ENCODE measurements around the gene GTPBP8.

The GTPBP8 gene

GRCh38 chr3:112974178-112974517 is 16.6 kb upstream of the GTPBP8 start:
- no peak overlapping the region for H3K27ac Mint-ChIP-seq
- H3K4me1 Mint-ChIP-seq, result no peaks in the 10 kb centered on the region
- TF ChIP-seq CTCF (IDR thresholded peaks at IDR 0.05; ENCODE audit: unreplicated experiment in 3 of 3), result no peak
- H3K36me3 Mint-ChIP-seq (ENCODE audit: low read depth), result no peaks in the 10 kb centered on the region
- H3K9me3 Mint-ChIP-seq, result no peaks in the 10 kb centered on the region
- H3K4me3 Mint-ChIP-seq, result no peak overlapping the region
- H3K27me3 Mint-ChIP-seq (ENCODE audit: low read depth), result peaks cover 4% of the 10 kb centered on the region

- peaks cover 4% of the 10 kb centered on the region for H3K27me3 Mint-ChIP-seq (ENCODE audit: low read depth)
- H3K36me3 Mint-ChIP-seq (ENCODE audit: low read depth), result no peaks in the 10 kb centered on the region
- H3K4me3 Mint-ChIP-seq, result no peak within 1 kb of the TSS
- no peaks in the 10 kb centered on the region for H3K9me3 Mint-ChIP-seq
- TF ChIP-seq CTCF (IDR thresholded peaks at IDR 0.05; ENCODE audit: unreplicated experiment in 3 of 3), result no peak
- no peak within 1 kb of the TSS for H3K27ac Mint-ChIP-seq
- no peaks in the 10 kb centered on the region for H3K4me1 Mint-ChIP-seq
Measured at GRCh38 chr3:112974894-112975293, 15.9 kb upstream of the GTPBP8 start, which contains the start of gene CD200R1. CD200R1 (minus strand) TSS chr3:112975103; CDS start chr3:112974857, 246 bp downstream.

GRCh38 chr3:112976001-112976400 is 14.8 kb upstream of the GTPBP8 start:
- peaks cover 4% of the 10 kb centered on the region for H3K27me3 Mint-ChIP-seq (ENCODE audit: low read depth)
- H3K4me1 Mint-ChIP-seq, result no peaks in the 10 kb centered on the region
- no peaks in the 10 kb centered on the region for H3K9me3 Mint-ChIP-seq
- no peaks in the 10 kb centered on the region for H3K36me3 Mint-ChIP-seq (ENCODE audit: low read depth)
- H3K4me3 Mint-ChIP-seq, result no peak overlapping the region
- H3K27ac Mint-ChIP-seq, result no peak overlapping the region
- no peak for TF ChIP-seq CTCF (IDR thresholded peaks at IDR 0.05; ENCODE audit: unreplicated experiment in 3 of 3)

GRCh38 chr3:112976953-112977352 is 13.8 kb upstream of the GTPBP8 start:
- Mint-ChIP-seq H3K27me3 (ENCODE audit: low read depth) (peaks cover 4% of the 10 kb centered on the region), H3K4me3 (no peak overlapping the region), H3K9me3 (no peaks in the 10 kb centered on the region), H3K4me1 (no peaks in the 10 kb centered on the region), H3K27ac (no peak overlapping the region), H3K36me3 (ENCODE audit: low read depth) (no peaks in the 10 kb centered on the region)
- TF ChIP-seq CTCF (IDR thresholded peaks at IDR 0.05; ENCODE audit: unreplicated experiment in 3 of 3), result no peak

- Mint-ChIP-seq H3K27ac (no peak overlapping the region), H3K9me3 (no peaks in the 10 kb centered on the region), H3K4me3 (no peak overlapping the region), H3K36me3 (ENCODE audit: low read depth) (no peaks in the 10 kb centered on the region), H3K4me1 (no peaks in the 10 kb centered on the region), H3K27me3 (ENCODE audit: low read depth) (peaks cover 4% of the 10 kb centered on the region)
- peak; percentile 60 to 82 (median 75) for TF ChIP-seq CTCF (IDR thresholded peaks at IDR 0.05; ENCODE audit: unreplicated experiment in 3 of 3)
Measured at GRCh38 chr3:112979244-112979832, 11.4 kb upstream of the GTPBP8 start.

- H3K36me3 Mint-ChIP-seq (ENCODE audit: low read depth), result no peaks in the 10 kb centered on the region
- H3K27ac Mint-ChIP-seq, result no peak overlapping the region
- no peak overlapping the region for H3K4me3 Mint-ChIP-seq
- no peaks in the 10 kb centered on the region for H3K9me3 Mint-ChIP-seq
- peaks cover 4% of the 10 kb centered on the region for H3K27me3 Mint-ChIP-seq (ENCODE audit: low read depth)
- H3K4me1 Mint-ChIP-seq, result no peaks in the 10 kb centered on the region
- TF ChIP-seq CTCF (IDR thresholded peaks at IDR 0.05; ENCODE audit: unreplicated experiment in 3 of 3), result no peak
Measured at GRCh38 chr3:112980080-112980479, 10.7 kb upstream of the GTPBP8 start.

Data from nephron (organoid).